Loucy (cell line): ENCODE data around the gene ZCWPW1.

ENCODE experiments used
- H2AFZ ChIP-seq: fragments of 200-600 bp; sonication (generic); 2 replicates; pipeline ENCODE4 v1.6.0; 2016; ENCODE audit warnings: antibody characterized with exemption, mild to moderate bottlenecking, low read length, moderate library complexity
- H3F3A ChIP-seq: fragments of 200-600 bp; 2 replicates; pipeline ENCODE4 v1.6.0; 2016; ENCODE audit warnings: antibody characterized with exemption, low read depth, mild to moderate bottlenecking
- H3K27me3 ChIP-seq: fragments of 200-600 bp; sonication (generic); 2 replicates; pipeline ENCODE4 v1.6.1; 2014; ENCODE audit warnings: low read length, mild to moderate bottlenecking; ENCODE audit not compliant: insufficient read depth, poor library complexity, severe bottlenecking
- H3K36me3 ChIP-seq: fragments of 200-600 bp; sonication (generic); 2 replicates; pipeline ENCODE4 v1.6.1; 2016; ENCODE audit warnings: low read length; ENCODE audit not compliant: insufficient read depth
- H3K4me1 ChIP-seq: fragments of 200-600 bp; sonication (generic); 2 replicates; pipeline ENCODE4 v1.5.1; 2014; ENCODE audit warnings: low read length, mild to moderate bottlenecking; ENCODE audit not compliant: insufficient read depth, poor library complexity, severe bottlenecking
- H3K4me2 ChIP-seq: fragments of 200-600 bp; sonication (generic); 2 replicates; pipeline ENCODE4 v1.6.0; 2014; ENCODE audit warnings: antibody characterized with exemption, low read length, low read depth, mild to moderate bottlenecking; ENCODE audit not compliant: poor library complexity, severe bottlenecking
- H3K4me3 ChIP-seq: fragments of 200-600 bp; sonication (generic); 2 replicates; pipeline ENCODE4 v1.5.1; 2014; ENCODE audit warnings: low read length, mild to moderate bottlenecking, mixed read lengths; ENCODE audit not compliant: poor library complexity, severe bottlenecking
- H3K79me2 ChIP-seq: fragments of 200-600 bp; sonication (generic); 2 replicates; pipeline ENCODE4 v1.6.1; 2014; ENCODE audit warnings: low read length; ENCODE audit not compliant: insufficient read depth
- H3K9ac ChIP-seq: fragments of 200-600 bp; sonication (generic); 2 replicates; pipeline ENCODE4 v1.6.0; 2014; ENCODE audit warnings: mild to moderate bottlenecking, low read depth, low read length, moderate library complexity; ENCODE audit not compliant: poor library complexity, severe bottlenecking
- H3K9me2 ChIP-seq: fragments of 200-600 bp; sonication (generic); replicated peaks from 2 replicates; pipeline ENCODE4 v1.6.1; 2016; ENCODE audit warnings: low read depth, low read length, mixed read lengths
- H3K9me3 ChIP-seq: fragments of 200-600 bp; sonication (generic); 2 replicates; pipeline ENCODE4 v1.6.1; 2014; ENCODE audit warnings: mild to moderate bottlenecking, antibody characterized with exemption, low read length, low read depth; ENCODE audit not compliant: insufficient read depth
- H4K20me1 ChIP-seq: fragments of 200-600 bp; sonication (generic); 2 replicates; pipeline ENCODE4 v1.6.0; 2014; ENCODE audit warnings: antibody characterized with exemption, low read length, mild to moderate bottlenecking; ENCODE audit not compliant: insufficient read depth, poor library complexity, severe bottlenecking
- EZH2phosphoT487 ChIP-seq: fragments of 200-600 bp; IDR thresholded peaks from 2 replicates; pipeline ENCODE4 v1.6.1; 2018; ENCODE audit warnings: antibody characterized with exemption, mild to moderate bottlenecking, moderate library complexity, borderline replicate concordance
- TF ChIP-seq, protein P1 (sequence below): fragments of 200-600 bp; sonication (generic); conservative IDR thresholded peaks from 2 replicates; pipeline ENCODE4 v1.5.1; 2014; ENCODE audit warnings: mild to moderate bottlenecking, antibody characterized with exemption, low read length

Gene ZCWPW1

DNA sequence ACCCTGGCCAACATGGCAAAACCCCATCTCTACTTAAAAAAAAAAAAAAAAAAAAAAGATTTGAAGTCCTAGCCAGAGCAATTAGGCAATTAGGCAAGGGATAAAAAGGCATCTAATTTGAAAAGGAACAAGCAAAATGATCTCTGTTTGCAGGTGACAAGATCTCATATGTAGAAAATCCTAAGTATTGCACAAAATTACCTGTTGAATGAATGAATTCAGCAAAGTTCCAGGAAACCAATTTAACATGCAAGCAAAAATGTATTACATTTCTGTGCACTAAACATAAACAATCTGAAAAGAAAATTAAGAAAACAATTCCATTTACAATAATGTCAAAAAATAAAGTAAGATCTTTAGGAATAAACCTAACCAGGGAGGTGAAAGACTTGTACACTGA is 65.4 kb downstream of the ZCWPW1 start:
- TF ChIP-seq, protein P1, sequence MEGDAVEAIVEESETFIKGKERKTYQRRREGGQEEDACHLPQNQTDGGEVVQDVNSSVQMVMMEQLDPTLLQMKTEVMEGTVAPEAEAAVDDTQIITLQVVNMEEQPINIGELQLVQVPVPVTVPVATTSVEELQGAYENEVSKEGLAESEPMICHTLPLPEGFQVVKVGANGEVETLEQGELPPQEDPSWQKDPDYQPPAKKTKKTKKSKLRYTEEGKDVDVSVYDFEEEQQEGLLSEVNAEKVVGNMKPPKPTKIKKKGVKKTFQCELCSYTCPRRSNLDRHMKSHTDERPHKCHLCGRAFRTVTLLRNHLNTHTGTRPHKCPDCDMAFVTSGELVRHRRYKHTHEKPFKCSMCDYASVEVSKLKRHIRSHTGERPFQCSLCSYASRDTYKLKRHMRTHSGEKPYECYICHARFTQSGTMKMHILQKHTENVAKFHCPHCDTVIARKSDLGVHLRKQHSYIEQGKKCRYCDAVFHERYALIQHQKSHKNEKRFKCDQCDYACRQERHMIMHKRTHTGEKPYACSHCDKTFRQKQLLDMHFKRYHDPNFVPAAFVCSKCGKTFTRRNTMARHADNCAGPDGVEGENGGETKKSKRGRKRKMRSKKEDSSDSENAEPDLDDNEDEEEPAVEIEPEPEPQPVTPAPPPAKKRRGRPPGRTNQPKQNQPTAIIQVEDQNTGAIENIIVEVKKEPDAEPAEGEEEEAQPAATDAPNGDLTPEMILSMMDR, result no peak
- no peak for TF ChIP-seq EZH2phosphoT487
- Histone ChIP-seq H3K36me3 (peaks cover 52% of the 10 kb centered on the region), H2AFZ (no peak overlapping the region), H3F3A (no peaks in the 10 kb centered on the region), H3K9ac (no peak overlapping the region), H3K4me1 (peaks cover 5% of the 10 kb centered on the region), H3K4me2 (no peak overlapping the region), H3K9me2 (no peaks in the 10 kb centered on the region), H3K9me3 (no peaks in the 10 kb centered on the region), H3K4me3 (no peak overlapping the region), H4K20me1 (peaks cover 3% of the 10 kb centered on the region), H3K79me2 (no peaks in the 10 kb centered on the region), H3K27me3 (no peaks in the 10 kb centered on the region)

DNA sequence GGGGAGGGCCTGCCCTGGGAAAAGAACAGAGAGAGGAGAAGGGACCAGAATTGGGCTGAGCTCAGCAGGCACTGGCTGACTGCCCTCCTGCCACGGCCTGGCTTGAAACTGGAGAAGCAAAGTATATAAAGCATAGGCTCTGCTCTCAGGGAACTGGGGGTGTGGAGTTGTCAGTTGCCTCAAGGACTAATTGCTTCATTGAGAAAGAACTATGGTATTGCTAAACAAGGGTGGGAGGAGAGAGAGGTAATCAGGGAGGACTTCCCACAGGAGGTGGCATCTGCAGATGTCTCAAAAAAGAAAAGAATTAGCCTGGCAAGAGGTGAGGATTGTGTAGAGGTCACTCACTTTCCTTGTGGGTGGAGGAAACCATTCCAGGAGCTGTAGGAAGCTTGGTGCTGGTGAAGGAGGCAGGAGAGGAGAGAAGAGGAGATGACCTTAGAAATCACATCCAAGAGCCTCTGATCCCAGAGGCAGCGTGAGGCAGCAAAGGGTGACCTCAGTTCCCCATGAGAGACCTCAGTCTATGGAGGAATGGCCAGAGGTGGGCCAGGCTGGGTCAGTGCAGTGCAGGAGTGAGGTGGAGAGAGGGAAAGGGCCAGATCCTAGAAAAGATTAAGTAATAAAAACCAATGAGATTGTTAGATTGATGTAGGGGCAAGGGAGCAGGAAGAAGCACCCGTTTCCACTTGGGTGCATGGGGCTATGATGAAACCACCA is 68.2 kb downstream of the ZCWPW1 start:
- no peaks in the 10 kb centered on the region for H3F3A ChIP-seq
- H3K4me1 ChIP-seq, result no peaks in the 10 kb centered on the region

DNA sequence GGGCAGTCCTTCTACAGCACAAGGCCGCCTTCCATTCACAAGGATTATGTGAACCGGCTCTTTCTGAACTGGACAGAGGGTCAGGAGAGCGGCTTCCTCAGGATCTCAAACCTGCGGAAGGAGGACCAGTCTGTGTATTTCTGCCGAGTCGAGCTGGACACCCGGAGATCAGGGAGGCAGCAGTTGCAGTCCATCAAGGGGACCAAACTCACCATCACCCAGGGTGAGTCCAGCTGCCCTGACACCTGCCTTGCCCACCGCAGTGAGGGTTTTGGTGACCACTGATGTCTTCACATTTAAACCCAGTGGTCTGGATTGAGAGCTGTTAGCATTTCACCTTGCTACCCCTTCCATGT is 69.7 kb downstream of the ZCWPW1 start:
- Histone ChIP-seq H4K20me1 (peaks cover 3% of the 10 kb centered on the region), H3K9me2 (no peaks in the 10 kb centered on the region), H3K9me3 (no peaks in the 10 kb centered on the region), H3K4me1 (no peaks in the 10 kb centered on the region), H3K79me2 (no peaks in the 10 kb centered on the region), H3F3A (no peaks in the 10 kb centered on the region), H3K4me3 (no peak overlapping the region), H3K4me2 (no peak overlapping the region), H3K9ac (no peak overlapping the region), H3K27me3 (no peaks in the 10 kb centered on the region), H2AFZ (no peak overlapping the region), H3K36me3 (peaks cover 92% of the 10 kb centered on the region)
- TF ChIP-seq EZH2phosphoT487, result no peak
- TF ChIP-seq, protein P1, result no peak

More for the DNA sequence above, 68.2 kb downstream of the ZCWPW1 start:
- Histone ChIP-seq H3K36me3 (peaks cover 77% of the 10 kb centered on the region), H3K9me3 (no peaks in the 10 kb centered on the region), H3K4me3 (no peak overlapping the region), H4K20me1 (peaks cover 3% of the 10 kb centered on the region), H3K9me2 (no peaks in the 10 kb centered on the region), H3K4me2 (no peak overlapping the region), H3K9ac (no peak overlapping the region), H3K79me2 (no peaks in the 10 kb centered on the region), H2AFZ (no peak overlapping the region), H3K27me3 (no peaks in the 10 kb centered on the region)
- TF ChIP-seq, protein P1, result no peak
- TF ChIP-seq EZH2phosphoT487, result no peak
